ENCODE measurements around the gene BCL7A. TPM values are rescaled to one million over a fixed set of nuclear protein-coding genes. Genes with fewer than 3 reads are reported as not detected.

The BCL7A gene
- total and polyA plus RNA-seq, 2 experiments from 2014 or later: 12.7 to 14.9 TPM

- Mint-ChIP-seq H3K9me3 (peaks cover 6% of the 10 kb centered on the region; the same call in 2 of the 3 replicates), H3K27me3 (ENCODE audit: insufficient read depth, low read depth, poor library complexity) (peaks cover 17% of the 10 kb centered on the region), H3K4me1 (no peaks in the 10 kb centered on the region), H3K27ac (peak overlapping the region; percentile 33; the same call in 1 of the 2 replicates), H3K36me3 (ENCODE audit: low read depth) (peaks cover 72% of the 10 kb centered on the region), H3K4me3 (no peak overlapping the region)
- Histone ChIP-seq H2AFZ (no peak overlapping the region), H3K27me3 (ENCODE audit: insufficient read depth) (no peaks in the 10 kb centered on the region), H3K4me1 (ENCODE audit: insufficient read depth) (no peaks in the 10 kb centered on the region), H3F3A (replicated peaks; ENCODE audit: low read depth) (no peaks in the 10 kb centered on the region), H3K4me3 (no peak overlapping the region), H4K20me1 (replicated peaks; ENCODE audit: insufficient read depth) (no peaks in the 10 kb centered on the region), H3K4me2 (no peak overlapping the region), H3K9me2 (ENCODE audit: insufficient read depth) (no peaks in the 10 kb centered on the region), H3K36me3 (ENCODE audit: insufficient read depth) (no peaks in the 10 kb centered on the region), H3K79me2 (replicated peaks; ENCODE audit: insufficient read depth) (no peaks in the 10 kb centered on the region), H3K27ac (ENCODE audit: low read depth) (no peak overlapping the region)
- DNase-seq (ENCODE audit: low spot score) (peak; percentile 41), ATAC-seq (peak; percentile 47; the same call in 2 of the 3 replicates)
- TF ChIP-seq ZNF331 (CRISPR knock-in tag; IDR thresholded peaks at IDR 0.05; ENCODE audit: low read depth) (no peak), REST (IDR thresholded peaks at IDR 0.05; ENCODE audit: unreplicated experiment) (no peak), ZNF462 (CRISPR knock-in tag; IDR thresholded peaks at IDR 0.05) (no peak), CREB1 (CRISPR knock-in tag; IDR thresholded peaks at IDR 0.05; ENCODE audit: low read depth) (no peak), EZH2phosphoT487 (IDR thresholded peaks at IDR 0.05; ENCODE audit: unreplicated experiment) (no peak), JUNB (IDR thresholded peaks at IDR 0.05; ENCODE audit: unreplicated experiment) (no peak), ZNF114 (CRISPR knock-in tag; IDR thresholded peaks at IDR 0.05) (no peak), STAT1 (IDR thresholded peaks at IDR 0.05; ENCODE audit: unreplicated experiment) (no peak), ETS1 (IDR thresholded peaks at IDR 0.05) (no peak), EZH2 (IDR thresholded peaks at IDR 0.05; ENCODE audit: low read depth, unreplicated experiment) (no peak), NANOG (IDR thresholded peaks at IDR 0.05; ENCODE audit: borderline replicate concordance) (no peak), CTCF (conservative IDR thresholded peaks at IDR 0.05; ENCODE audit: low read depth in 2 of 2) (no peak), POLR2AphosphoS5 (IDR thresholded peaks at IDR 0.05; ENCODE audit: low read depth) (no peak)
Observed at GRCh38 chr12:122040579-122041386, 19.1 kb downstream of the BCL7A start.
